NCI-H510A (cell line): ENCODE measurements around the gene CAPN2.
A peak's percentile ranks its signal among the peaks of the same experiment; 100 is the strongest.
"Not testable (repeated sequence)": the region's sequence is repeated elsewhere in the genome, so short reads cannot be mapped to it uniquely, and the experiment has no call there.

Experiments used
- DNase-seq: peaks from one replicate; lab custom pipeline; 2025; lab: John Stamatoyannopoulos, UW

Gene CAPN2

DNA sequence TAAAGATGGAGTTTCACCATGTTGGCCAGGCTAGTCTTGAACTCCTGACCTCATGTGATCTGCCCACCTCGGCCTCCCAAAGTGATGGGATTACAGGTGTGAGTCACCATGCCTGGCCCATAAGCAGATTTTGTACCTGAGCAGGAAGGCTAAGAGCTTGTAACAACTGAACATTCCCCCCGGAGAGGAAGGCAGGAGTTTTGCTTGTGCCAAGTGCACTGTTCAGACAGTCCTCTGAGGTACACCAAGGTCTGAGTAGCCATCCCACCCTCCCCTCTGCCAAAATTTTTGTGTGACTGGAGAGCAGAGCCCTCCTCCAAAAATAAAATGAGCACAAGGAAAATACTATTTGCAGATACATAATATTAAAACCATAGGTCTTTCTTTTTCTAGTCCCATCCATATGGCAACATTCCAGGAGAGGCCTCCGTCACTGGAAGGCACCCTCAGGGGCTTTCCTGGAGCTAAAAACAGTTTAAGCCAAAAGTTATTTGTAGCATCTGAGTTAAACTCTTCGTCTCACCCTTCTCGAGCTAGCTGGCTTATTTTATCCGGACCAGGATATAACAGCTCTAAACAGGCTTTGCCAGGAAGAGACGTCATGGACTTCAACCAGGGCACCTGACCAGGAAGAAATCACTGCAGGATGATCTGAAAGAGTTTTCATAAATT is 27.2 kb downstream of the CAPN2 start:
- DNase-seq, result no peak

DNA sequence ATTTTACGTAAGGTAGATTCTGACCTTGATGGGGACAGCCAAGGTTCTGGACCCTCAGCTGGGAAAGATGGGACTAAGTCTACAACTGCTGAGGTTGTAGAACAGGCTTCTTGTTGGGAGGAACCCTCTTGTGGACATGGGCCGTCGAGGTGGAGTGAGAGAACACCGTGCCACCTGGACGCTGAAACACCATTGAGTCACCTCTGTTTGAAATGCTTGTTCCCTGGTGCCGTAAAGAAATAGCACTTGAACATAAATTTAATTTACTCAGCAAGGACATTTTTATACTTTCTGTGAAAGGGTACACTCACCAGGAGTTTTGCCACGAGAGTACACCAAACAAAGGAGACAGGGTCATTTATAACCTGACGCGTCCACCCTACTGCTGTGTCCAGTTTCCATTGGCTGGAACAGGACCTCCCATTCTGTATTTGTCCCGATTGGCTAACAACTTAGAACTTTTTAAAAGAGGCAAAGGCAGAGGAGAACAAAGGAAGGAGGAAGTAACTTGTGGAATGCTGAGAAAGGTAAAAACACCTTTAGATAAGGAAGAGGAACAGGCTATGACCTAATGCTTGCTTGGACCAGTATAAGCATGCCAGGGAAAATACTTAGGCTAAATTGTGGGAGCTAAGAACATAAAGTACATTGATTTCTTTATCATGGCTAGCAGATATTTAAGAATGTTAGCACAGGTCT is 27.8 kb downstream of the CAPN2 start:
- not testable (repeated sequence) for DNase-seq

DNA sequence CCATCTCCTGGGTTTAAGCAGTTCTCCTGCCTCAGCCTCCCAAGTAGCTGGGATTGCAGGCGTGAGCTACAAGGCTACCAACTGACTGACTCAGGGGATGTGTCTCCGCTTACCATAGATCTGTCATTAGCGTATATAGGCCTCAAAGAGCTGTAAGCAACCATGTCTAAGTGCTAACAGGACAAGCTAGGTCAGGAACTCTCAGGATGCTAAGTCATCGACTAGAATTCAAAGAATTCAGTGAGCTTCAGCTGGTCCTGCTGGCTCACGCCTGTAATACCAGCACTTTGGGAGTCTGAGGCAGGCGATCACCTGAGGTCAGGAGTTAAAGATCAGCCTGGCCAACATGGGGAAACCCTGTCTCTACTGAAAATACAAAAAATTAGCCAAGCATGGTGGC is 29.5 kb downstream of the CAPN2 start:
- DNase-seq, result no peak

DNA sequence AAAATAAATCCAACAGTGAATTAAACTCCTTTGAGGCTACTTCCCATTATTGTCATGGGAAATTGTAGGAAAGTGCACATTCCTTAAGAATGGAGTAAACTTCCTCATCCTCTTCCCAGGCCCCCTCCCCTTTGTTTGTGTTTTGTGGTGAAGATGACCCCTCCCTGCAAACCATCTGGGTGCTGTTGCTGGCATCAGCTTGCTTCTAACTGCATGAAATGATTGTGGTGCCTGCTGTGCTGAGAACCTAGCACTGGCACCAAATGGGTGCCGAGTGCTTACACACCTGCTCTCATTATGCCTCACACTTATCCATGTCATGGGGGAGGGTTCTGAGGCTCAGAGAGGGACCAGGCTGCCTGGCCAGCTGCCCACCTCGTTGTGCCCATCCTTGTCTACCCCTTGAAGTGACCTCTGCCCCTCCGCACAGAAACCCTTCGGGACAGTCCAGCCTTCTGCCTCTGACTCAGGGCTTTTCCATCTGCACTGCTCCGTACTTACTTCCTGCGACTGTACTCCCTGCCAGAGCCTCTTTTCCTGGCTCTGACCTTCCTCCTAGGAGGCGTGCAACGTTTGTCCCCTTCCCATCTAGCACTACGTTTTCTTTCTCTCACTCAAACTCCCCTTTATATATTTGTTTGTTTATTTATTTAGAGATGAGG is 30.6 kb downstream of the CAPN2 start:
- DNase-seq, result peak; percentile 23

DNA sequence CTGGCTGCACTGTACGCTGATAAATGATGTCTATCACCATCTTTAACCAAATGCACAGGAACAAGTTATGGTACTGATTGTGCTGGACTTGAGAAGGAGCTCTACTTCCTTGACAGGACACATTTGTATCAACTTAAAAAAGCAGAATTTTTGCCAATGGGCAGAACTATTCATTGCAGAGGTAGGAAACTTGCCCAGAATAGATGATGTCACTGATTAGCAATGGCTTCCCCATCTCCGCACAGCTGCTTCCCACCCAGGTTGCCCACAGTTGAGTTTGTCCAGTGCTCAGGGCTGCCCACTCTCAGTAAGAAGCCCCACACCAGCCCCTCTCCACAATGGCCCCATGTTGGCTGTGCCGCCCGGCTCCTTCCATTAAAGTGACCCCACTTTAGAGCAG is 33.4 kb downstream of the CAPN2 start:
- DNase-seq, result no peak

DNA sequence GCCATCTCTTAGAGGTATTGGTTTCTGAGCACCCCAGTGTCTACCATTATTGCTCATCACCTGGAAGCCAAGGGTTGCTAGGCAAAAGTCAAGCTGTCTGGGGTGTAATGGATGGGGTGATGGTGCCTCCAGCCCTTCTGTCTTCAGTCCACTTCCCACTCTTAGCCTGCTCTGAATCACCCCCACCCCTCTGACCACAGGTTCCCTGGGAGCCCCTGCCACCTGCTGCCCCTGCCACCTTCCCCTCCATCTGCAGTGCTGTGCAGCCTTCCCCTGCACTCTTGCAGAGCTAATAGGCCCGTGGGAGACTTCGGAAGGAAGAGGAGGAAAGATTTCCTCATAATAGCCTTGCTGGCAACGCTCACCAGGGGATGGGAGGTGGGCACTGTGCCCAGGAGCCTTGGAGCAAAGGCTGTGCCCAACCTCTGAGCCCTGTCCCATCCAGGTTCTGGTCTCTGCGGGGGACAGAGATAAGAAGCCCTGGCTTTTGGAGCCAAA is 35.5 kb downstream of the CAPN2 start:
- DNase-seq, result no peak

DNA sequence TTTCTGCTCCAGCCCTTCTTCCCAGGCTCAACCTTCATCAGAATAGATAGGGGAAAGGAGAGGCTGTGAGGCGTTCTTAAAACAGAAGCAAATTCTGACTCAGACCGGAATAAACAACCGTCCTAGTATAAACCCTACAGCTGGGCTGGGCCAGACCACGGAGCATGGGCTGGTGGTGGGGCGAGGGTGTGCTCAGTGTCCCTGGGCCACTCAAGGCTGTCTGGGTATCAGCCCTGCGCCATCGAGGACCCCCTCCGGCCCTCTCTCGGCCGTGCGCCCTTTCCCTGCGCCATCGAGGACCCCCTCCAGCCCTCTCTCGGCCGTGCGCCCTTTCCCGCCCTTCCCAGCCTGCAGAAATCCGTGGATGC is 36.0 kb downstream of the CAPN2 start:
- DNase-seq, result no peak

DNA sequence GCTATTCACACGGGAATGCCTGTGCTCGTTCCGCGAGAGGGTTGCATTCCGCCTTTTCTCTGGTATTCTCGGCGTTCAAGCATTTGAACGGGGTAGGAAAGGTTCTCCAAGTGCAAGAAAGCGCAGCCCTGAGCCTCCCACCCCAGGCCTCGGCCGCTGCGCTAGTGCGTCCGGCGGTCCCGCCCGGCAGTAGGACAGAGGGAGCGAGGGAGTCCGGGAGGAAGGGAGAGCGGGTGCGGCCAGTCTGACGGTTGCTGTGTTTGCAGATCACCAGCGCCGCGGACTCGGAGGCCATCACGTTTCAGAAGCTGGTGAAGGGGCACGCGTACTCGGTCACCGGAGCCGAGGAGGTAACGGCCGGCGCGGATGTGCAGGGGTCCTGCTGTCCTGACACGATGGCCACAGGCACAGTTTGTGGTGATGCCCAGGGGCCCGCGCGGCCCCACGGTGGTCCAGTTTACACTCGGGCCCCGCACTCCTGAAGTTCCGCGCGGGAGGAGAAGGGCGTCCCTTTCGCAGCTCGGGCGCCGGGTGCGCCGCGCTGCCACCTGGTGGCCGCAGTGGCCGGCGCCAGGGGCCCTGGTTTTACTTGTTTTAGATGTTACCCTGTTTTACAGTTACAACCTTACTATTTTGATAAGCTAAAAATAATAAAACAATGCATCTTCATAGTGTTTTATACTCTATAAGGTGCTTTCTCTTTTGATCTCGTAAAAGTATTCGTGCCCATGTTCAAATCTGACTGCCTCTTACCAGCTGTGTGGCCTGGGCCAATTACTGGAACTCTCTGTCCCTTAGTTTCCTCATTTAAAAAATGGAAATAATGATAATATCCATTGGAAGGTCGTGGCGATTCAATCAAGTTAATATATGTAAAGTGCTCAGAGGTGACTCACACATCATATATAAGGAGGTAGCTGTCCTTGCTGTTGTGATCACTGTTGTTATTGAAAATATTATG is 36.7 kb downstream of the CAPN2 start:
- no peak for DNase-seq

DNA sequence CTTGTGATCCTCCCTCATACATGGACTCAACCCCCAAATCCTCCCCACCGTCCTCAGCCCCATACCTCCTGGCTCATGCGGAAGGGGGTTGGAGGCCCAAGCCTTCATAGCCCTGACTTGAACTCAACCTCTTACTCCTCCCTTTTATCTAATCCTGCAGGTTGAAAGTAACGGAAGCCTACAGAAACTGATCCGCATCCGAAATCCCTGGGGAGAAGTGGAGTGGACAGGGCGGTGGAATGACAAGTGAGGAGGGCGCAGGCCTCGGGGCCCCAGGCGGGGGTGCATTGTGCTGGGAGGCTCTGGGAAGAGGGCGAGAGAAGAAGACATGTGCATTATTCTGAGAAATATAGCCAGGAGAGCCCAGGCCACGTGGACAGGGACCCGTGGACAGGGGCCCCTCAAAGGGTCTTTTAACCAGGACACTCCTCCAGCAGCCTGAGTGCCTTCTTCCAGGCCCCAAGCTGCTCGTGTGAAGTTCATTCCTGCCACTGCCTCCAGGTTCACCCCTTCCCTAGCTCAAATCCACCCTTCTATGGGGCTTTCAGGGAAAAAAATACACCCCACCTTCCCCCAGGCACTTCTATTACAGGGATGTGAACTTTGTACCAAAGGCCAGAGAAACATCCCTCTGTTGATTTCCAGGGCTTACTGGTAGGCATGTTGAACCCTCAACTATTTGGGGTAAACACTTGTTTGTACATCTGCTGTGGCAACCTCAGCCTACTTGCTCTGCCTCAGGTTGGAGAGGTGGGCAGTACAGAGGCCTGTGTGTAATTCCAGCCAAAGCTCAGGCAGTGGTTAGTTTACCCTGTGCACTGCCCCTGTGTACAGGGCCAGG is 38.6 kb downstream of the CAPN2 start:
- DNase-seq, result no peak

DNA sequence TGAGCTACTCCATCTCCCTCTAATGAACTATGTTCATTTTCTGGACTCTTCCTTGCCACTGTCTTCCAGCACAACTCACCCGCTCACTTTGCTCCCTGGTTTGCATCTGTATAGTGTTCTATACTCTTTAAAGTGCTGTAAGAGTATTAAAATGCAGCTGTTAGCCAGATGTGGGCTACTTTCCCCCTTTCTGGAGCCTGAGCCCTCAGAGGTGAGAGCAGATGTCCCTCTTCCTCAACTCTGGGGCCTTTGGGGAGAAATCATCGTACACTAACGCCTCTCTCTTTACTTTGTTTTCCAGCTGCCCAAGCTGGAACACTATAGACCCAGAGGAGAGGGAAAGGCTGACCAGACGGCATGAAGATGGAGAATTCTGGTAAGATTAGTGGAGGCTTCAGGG is 39.4 kb downstream of the CAPN2 start:
- DNase-seq, result no peak

DNA sequence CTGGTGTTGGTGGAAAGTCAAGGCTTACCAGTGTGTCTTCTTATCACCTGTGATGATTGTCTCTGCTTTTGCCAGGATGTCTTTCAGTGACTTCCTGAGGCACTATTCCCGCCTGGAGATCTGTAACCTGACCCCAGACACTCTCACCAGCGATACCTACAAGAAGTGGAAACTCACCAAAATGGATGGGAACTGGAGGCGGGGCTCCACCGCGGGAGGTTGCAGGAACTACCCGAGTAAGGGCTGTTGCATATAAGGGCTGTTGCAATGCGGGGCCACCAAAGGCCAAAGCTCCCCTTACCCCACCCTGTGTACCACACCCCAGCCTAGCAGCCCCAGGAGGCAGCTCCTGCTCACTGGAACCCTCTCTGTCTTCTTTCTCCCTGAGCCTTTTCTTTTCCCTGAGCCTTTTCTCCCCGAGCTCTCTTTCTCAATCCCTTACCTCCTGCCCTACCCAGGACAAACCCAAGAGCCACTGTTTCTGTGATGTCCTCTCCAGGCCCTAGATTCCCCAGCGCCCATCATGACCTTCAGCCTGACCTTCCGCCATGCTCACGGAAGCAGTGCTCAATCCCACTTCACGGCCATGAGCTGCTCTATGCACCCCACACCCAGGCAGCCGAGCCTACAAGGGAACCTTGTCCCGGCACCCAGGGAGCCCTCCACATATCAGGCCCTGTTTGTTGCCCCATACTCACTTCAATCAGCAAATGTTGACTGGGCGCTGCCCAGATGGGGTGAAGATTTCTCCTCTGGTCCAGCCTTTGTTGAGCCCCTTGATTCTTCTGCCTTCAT is 40.6 kb downstream of the CAPN2 start:
- peak; percentile 19 for DNase-seq

DNA sequence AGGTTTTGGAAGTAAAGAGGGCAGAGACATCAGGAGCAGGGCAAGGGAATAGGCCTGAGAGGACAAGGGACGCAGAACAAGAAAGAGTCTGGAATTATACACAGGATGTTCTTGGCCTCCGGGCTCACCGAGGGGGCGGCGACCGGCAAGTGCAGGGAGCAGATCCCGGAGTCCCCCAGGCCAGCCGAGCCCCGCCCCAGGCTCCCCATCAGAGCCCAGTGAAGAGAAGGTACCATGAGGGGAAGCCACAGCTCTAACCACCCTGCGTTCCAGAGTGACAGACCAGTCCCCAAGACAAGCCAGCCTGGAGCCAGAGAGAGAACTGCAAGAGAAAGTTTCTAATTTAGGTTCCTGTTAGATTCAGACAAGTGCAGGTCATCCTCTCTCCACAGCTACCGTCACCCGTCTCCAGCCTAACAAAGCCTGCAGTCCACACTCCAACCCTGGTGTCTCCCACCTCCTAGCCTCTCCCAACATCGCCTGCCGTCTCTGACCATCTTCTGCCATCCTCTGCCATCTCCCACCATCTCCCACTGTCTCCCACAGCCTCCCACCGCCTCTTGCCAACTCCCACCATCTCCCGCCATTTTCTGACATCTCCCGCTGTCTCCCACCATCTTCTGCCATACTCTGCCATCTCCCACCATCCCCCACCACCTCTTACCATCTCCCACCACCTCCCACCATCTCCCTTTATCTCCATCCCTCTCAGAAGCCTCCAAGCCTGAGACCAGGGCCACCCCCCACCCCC is 42.5 kb downstream of the CAPN2 start:
- DNase-seq, result no peak

DNA sequence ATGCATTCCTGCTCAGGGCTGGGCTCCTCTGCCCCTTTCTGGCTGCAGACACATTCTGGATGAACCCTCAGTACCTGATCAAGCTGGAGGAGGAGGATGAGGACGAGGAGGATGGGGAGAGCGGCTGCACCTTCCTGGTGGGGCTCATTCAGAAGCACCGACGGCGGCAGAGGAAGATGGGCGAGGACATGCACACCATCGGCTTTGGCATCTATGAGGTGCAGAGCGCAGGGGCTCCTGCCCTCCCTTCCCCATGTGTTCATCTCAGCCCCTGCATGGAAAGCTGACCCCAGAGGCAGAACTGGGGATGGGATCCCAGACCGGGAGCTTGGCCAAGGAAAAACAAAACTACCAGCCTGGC is 43.1 kb downstream of the CAPN2 start:
- no peak for DNase-seq

DNA sequence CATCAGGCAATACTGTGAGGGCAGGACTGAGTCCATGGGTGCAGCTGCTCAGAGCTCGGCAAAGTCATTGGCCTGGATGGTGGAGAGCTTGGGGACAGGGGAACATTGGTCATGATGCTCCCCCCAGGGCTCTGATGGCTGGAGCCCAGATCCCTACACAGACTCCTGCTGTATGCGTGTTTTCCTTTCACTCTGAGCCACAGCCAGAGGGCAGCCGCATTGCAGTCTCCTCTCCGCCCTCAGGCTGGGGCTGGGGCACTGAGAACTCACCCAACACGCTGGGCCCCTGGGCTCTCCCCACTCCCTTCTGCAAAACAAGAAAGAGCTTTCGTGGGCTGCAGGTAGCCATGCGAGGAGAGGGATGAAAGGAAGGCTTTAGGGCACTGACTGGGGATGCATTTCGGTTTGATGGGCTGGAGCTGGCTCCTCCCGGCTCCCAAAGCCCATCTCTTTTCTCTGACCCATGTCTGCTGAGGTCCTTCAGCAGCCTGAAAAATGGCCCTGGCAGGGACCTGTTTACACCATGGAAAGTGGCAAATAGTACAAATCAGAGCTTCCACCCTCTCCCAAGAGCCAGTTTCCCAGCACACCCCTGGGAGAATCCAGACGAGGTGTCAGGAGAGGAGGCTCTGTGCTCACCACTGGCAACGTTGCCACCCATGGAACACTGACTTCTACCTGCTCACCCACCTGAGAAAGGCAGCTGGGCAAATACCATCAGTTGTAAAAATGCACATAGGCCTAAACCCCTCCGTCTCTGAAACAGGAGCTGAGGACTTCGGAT is 43.8 kb downstream of the CAPN2 start:
- DNase-seq, result no peak

DNA sequence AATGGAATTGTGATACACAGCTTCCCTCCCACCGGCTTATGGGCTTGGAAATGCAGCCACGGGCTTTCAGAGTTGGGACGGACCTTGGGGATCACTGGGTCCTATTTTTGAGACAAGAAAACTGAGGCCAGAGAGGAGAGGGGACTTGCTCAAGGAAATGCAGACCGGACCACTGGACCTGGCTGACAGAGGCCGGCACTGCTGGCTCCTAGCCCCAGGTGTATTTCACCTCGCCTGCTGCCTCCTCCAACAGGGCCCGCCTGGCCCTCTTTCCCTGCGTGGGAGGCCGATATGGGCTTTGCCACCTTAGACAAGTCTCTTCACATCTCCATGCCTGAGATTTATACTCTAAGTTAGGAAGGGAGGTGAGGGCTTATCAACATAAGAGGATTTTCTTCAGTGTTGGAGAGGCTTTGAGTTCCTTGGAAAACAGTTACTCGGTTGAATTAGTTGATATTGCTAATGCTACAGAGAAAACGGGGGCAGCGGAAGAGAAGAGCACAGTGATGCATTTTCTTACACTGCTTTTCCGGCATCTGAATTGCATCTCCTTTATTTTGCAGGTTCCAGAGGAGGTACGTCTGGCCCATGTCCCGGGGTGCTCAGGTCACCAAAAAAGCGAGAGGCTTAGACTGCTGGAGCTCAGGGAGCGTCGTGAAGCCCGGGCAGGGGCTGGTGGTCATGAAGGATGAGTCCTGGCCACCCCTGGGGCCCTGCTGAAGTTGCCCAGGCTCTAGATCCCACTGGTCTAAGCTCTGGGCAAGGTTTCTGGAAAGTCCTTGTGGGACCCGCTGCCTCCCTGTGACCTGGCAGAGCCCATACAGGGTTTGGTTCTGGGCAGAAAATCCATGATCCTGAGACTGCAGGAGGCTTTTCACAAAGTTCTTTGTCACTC is 44.7 kb downstream of the CAPN2 start:
- DNase-seq, result no peak

DNA sequence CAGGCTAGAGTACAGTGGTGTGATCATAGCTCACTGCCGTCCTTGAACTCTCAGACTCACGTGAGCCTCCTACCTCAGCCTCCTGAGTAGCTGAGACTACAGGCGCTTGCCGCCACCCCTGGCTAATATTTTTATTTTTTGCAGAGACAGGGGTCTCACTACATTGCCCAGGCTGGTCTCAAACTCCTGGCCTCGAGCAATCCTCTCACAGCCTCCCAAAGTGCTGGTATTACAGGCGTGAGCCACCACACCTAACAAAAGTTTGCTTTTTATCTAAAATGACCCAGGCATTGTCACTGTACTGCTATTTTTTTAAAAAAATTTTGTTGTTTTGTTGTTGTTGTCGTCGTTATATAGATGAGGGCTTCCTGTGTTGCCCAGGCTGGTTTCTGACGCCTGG is 46.4 kb downstream of the CAPN2 start:
- no peak for DNase-seq

DNA sequence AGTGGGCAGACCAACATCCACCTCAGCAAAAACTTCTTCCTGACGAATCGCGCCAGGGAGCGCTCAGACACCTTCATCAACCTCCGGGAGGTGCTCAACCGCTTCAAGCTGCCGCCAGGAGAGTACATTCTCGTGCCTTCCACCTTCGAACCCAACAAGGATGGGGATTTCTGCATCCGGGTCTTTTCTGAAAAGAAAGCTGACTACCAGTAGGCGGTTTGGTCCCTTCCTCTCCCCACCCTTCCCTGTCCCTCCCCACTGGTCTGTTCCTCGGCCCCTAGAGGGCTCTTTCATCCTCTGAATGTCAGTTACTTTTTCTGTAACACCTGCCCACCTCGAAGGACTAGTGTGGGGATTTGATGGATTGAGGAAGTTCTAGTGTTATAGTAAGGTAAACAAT is 46.9 kb downstream of the CAPN2 start:
- no peak for DNase-seq

DNA sequence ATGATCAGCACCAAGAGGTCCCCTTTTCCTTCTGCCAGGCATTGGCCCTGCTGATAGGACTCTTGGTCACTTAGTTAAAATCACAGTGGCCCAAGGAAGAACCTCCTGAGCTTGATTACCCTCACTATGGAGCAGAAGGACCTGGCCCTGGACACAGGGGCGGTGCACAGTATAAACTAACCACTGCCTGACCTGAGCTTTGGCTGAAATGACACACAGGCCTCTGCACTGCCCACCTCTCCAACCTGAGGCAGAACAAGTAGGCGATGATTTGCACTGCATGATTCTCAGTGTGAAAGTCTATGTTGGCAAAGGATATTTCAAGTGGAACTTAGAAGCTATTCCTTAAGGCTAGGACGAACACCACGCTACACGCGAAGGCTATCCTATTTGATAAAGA is 48.5 kb downstream of the CAPN2 start:
- DNase-seq, result no peak
